ENCODE results near the gene EXOC6.

The EXOC6 gene

DNA sequence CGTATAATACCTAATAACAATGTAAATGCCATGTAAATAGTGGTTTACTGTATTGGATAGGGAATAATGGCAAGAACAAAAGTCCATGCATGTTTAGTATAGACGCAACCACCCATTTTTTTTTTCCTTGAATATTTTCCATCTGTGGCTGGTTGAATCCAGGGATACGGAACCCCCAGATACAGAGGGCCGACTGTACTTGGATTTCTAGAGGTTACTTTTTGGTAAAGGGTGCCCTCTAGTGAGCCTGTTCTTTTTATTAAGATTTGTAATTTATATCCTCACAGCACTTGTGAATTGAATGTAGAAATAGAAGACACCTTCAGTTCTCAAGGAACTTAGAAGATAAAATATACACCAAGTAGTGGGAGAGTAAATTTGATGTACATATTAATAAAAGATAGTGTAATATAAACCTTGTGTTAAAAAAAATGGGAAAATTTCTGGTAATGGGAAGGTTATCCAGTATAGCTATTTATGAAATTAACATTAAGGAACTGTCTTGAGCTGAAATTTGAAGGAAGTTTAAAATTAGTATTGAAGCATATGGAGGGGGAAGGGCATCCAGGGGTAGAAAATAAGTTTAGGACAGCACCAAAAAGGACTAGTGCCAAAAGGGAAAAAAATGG, 32.0 kb downstream of the EXOC6 start:
- H3K27ac ChIP-seq, result no peak overlapping the region
- no peaks in the 10 kb centered on the region for H3K36me3 ChIP-seq (ENCODE audit: insufficient read depth, low read length)
- no peaks in the 10 kb centered on the region for H3K9me3 ChIP-seq (ENCODE audit: low read depth, low read length)
- no peak overlapping the region for H3K9ac ChIP-seq (ENCODE audit: insufficient read length)
- no peak for TF ChIP-seq FOXP2 (optimal IDR thresholded peaks at IDR 0.05; ENCODE audit: control extremely low read depth, extremely low read length, insufficient read depth)
- no peak for DNase-seq (ENCODE audit: low read depth, low spot score)
- H3K4me3 ChIP-seq, result no peak overlapping the region

GRCh38 chr10:92880917-92881316, 32.6 kb downstream of the EXOC6 start:
- no peak overlapping the region for H3K9ac ChIP-seq (ENCODE audit: insufficient read length)
- TF ChIP-seq FOXP2 (optimal IDR thresholded peaks at IDR 0.05; ENCODE audit: control extremely low read depth, extremely low read length, insufficient read depth) (no peak), POLR2AphosphoS5 (IDR thresholded peaks at IDR 0.05; ENCODE audit: borderline replicate concordance, low read depth, low read length) (no peak)

GRCh38 chr10:92886334-92886961, 38.1 kb downstream of the EXOC6 start:
- H3K36me3 ChIP-seq (ENCODE audit: insufficient read depth, low read length), result no peaks in the 10 kb centered on the region
- no peak overlapping the region for H3K27ac ChIP-seq
- H3K9ac ChIP-seq (ENCODE audit: insufficient read length), result no peak overlapping the region
- no peak for TF ChIP-seq POLR2AphosphoS5 (IDR thresholded peaks at IDR 0.05; ENCODE audit: borderline replicate concordance, low read depth, low read length)
- no peak for TF ChIP-seq EZH2 (IDR thresholded peaks at IDR 0.05)
- no peak for TF ChIP-seq FOXP2 (optimal IDR thresholded peaks at IDR 0.05; ENCODE audit: control extremely low read depth, extremely low read length, insufficient read depth)
- no peak overlapping the region for H3K4me3 ChIP-seq
- no peaks in the 10 kb centered on the region for H3K9me3 ChIP-seq (ENCODE audit: low read depth, low read length)
- DNase-seq (ENCODE audit: low read depth, low spot score), result no peak

More at GRCh38 chr10:92880917-92881316, 32.6 kb downstream of the EXOC6 start:
- Histone ChIP-seq H3K9me3 (ENCODE audit: low read depth, low read length) (no peaks in the 10 kb centered on the region), H3K27ac (no peak overlapping the region), H3K36me3 (ENCODE audit: insufficient read depth, low read length) (no peaks in the 10 kb centered on the region), H3K4me3 (no peak overlapping the region)
- DNase-seq (ENCODE audit: low read depth, low spot score), result no peak

- TF ChIP-seq FOXP2 (optimal IDR thresholded peaks at IDR 0.05; ENCODE audit: control extremely low read depth, extremely low read length, insufficient read depth) (no peak), POLR2AphosphoS5 (IDR thresholded peaks at IDR 0.05; ENCODE audit: borderline replicate concordance, low read depth, low read length) (no peak), EZH2 (IDR thresholded peaks at IDR 0.05) (no peak)
- H3K4me3 ChIP-seq, result no peak overlapping the region
- H3K9ac ChIP-seq (ENCODE audit: insufficient read length), result no peak overlapping the region
- no peaks in the 10 kb centered on the region for H3K36me3 ChIP-seq (ENCODE audit: insufficient read depth, low read length)
- no peak for DNase-seq (ENCODE audit: low read depth, low spot score)
- no peak overlapping the region for H3K27ac ChIP-seq
- no peaks in the 10 kb centered on the region for H3K9me3 ChIP-seq (ENCODE audit: low read depth, low read length)
These were observed 42.2 kb downstream of the EXOC6 start for GRCh38 chr10:92890471-92890870.

DNA sequence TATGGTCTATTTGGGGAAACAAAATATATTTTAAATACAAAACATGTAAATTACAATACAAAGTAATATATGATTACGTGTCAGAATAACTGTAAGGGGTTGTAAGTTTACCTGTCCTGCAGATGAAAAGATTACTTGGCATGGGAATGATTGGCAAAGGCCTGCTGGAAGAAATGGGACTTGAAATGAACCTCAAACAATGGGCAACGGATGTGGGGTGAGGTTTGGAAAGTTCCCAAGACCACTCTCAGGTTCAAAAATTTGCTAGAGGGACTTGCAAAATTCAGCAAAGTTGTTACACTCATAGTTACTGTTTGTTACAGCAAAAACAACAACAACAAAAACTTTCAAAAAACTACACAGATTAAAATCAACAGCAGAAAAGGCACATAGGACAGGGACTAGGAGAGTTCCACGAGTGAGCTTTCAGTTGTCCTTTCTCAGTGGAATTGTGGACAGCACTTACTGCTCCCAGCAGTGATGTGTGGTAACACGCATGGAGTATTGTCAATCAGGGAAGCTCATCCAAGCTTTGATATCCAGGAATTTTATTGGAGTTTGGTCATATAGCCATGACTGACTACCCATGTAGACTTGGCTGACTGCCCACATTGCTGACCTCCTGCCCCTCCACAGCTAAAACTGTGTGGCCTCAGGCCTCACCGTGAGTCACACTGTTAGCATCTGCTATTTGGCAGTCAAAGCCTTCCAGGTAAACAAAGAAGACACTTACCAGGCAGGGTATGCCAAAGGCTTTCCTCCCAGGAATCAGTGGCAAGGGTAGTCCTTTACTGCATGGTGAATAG, 43.8 kb downstream of the EXOC6 start:
- no peaks in the 10 kb centered on the region for H3K9me3 ChIP-seq (ENCODE audit: low read depth, low read length)
- H3K9ac ChIP-seq (ENCODE audit: insufficient read length), result no peak overlapping the region
- H3K27ac ChIP-seq, result no peak overlapping the region
- TF ChIP-seq POLR2AphosphoS5 (IDR thresholded peaks at IDR 0.05; ENCODE audit: borderline replicate concordance, low read depth, low read length) (no peak), FOXP2 (optimal IDR thresholded peaks at IDR 0.05; ENCODE audit: control extremely low read depth, extremely low read length, insufficient read depth) (no peak), EZH2 (IDR thresholded peaks at IDR 0.05) (no peak)
- H3K4me3 ChIP-seq, result no peak overlapping the region
- no peak for DNase-seq (ENCODE audit: low read depth, low spot score)
- no peaks in the 10 kb centered on the region for H3K36me3 ChIP-seq (ENCODE audit: insufficient read depth, low read length)

GRCh38 chr10:92892691-92893054, 44.4 kb downstream of the EXOC6 start:
- TF ChIP-seq EZH2 (IDR thresholded peaks at IDR 0.05) (no peak), FOXP2 (optimal IDR thresholded peaks at IDR 0.05; ENCODE audit: control extremely low read depth, extremely low read length, insufficient read depth) (no peak), POLR2AphosphoS5 (IDR thresholded peaks at IDR 0.05; ENCODE audit: borderline replicate concordance, low read depth, low read length) (no peak)
- Histone ChIP-seq H3K27ac (no peak overlapping the region), H3K4me3 (no peak overlapping the region), H3K9me3 (ENCODE audit: low read depth, low read length) (no peaks in the 10 kb centered on the region), H3K36me3 (ENCODE audit: insufficient read depth, low read length) (no peaks in the 10 kb centered on the region), H3K9ac (ENCODE audit: insufficient read length) (no peak overlapping the region)
- DNase-seq (ENCODE audit: low read depth, low spot score), result no peak

GRCh38 chr10:92894081-92894655, 45.8 kb downstream of the EXOC6 start:
- no peak overlapping the region for H3K4me3 ChIP-seq
- H3K9me3 ChIP-seq (ENCODE audit: low read depth, low read length), result no peaks in the 10 kb centered on the region
- no peak overlapping the region for H3K9ac ChIP-seq (ENCODE audit: insufficient read length)
- TF ChIP-seq EZH2 (IDR thresholded peaks at IDR 0.05) (no peak), FOXP2 (optimal IDR thresholded peaks at IDR 0.05; ENCODE audit: control extremely low read depth, extremely low read length, insufficient read depth) (no peak)
- no peak for DNase-seq (ENCODE audit: low read depth, low spot score)
- H3K36me3 ChIP-seq (ENCODE audit: insufficient read depth, low read length), result no peaks in the 10 kb centered on the region
- H3K27ac ChIP-seq, result no peak overlapping the region

DNA sequence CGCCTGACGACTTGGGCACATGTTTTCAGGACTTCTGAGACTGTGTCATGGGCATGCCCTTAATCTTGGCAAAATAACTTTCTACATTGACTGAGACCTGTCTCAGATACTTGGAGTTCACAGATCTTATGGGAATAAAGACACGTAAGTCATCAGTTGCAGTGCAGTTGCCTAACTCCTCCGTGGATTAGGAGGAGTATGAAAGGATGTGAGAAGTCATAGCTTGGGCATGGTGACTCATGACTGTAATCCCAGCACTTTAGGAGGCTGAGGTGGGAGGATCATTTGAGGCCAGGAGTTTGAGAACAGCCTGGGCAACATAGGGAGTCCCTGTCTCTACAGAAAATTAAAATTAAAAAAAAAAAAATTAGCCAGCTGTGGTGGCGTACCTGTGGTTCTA, 49.6 kb downstream of the EXOC6 start:
- Histone ChIP-seq H3K27ac (no peak overlapping the region), H3K36me3 (ENCODE audit: insufficient read depth, low read length) (no peaks in the 10 kb centered on the region), H3K9me3 (ENCODE audit: low read depth, low read length) (no peaks in the 10 kb centered on the region), H3K4me3 (no peak overlapping the region), H3K9ac (ENCODE audit: insufficient read length) (no peak overlapping the region)
- no peak for DNase-seq (ENCODE audit: low read depth, low spot score)
- no peak for TF ChIP-seq FOXP2 (optimal IDR thresholded peaks at IDR 0.05; ENCODE audit: control extremely low read depth, extremely low read length, insufficient read depth)
- no peak for TF ChIP-seq EZH2 (IDR thresholded peaks at IDR 0.05)
- no peak for TF ChIP-seq POLR2AphosphoS5 (IDR thresholded peaks at IDR 0.05; ENCODE audit: borderline replicate concordance, low read depth, low read length)

Data from SK-N-MC (cell line).